HEK293T (cell line): ENCODE data around the gene ARHGEF18.
"Not testable (repeated sequence)": the region's sequence is repeated elsewhere in the genome, so short reads cannot be mapped to it uniquely, and the experiment has no call there.

ENCODE experiments used
- CTCF ChIA-PET: fragments of 350-600 bp; formaldehyde crosslinking; extraction: SDS; loops from one replicate; lab custom pipeline; 2021; ENCODE audit warnings: antibody characterized with exemption, inconsistent platforms; lab: Yijun Ruan, JAX
- POLR2A ChIA-PET: fragments of 350-600 bp; formaldehyde crosslinking; extraction: SDS; loops from one replicate; lab custom pipeline; 2020; ENCODE audit warnings: antibody characterized with exemption, inconsistent platforms; lab: Yijun Ruan, JAX
- DNase-seq: peaks from one replicate; pipeline ENCODE4 v3.0.0; 2012; ENCODE audit warnings: mixed read lengths; ENCODE audit errors: extremely low spot score
- ARNT ChIP-seq: fragments of 450-650 bp; IDR thresholded peaks from 2 replicates; pipeline ENCODE4 v1.6.1; 2017; ENCODE audit warnings: mild to moderate bottlenecking
- BHLHE40 ChIP-seq: fragments of 450-650 bp; IDR thresholded peaks from 2 replicates; pipeline ENCODE4 v1.6.1; 2016; ENCODE audit warnings: mild to moderate bottlenecking, moderate library complexity, borderline replicate concordance
- CTBP1 ChIP-seq: fragments of 450-650 bp; IDR thresholded peaks from 2 replicates; pipeline ENCODE4 v1.6.1; 2016; ENCODE audit warnings: borderline replicate concordance
- ELF4 ChIP-seq: fragments of 450-650 bp; IDR thresholded peaks from 2 replicates; pipeline ENCODE4 v1.6.1; 2017; ENCODE audit warnings: antibody characterized with exemption
- FOXA1 ChIP-seq: fragments of 450-650 bp; IDR thresholded peaks from 2 replicates; pipeline ENCODE4 v1.6.1; 2016; ENCODE audit warnings: mild to moderate bottlenecking
- FOXK2 ChIP-seq: fragments of 450-650 bp; IDR thresholded peaks from 2 replicates; pipeline ENCODE4 v1.6.1; 2016; ENCODE audit warnings: mild to moderate bottlenecking
- FOXM1 ChIP-seq: fragments of 450-650 bp; IDR thresholded peaks from 2 replicates; pipeline ENCODE4 v1.6.1; 2017; ENCODE audit warnings: mild to moderate bottlenecking, borderline replicate concordance
- HDGF ChIP-seq: fragments of 450-650 bp; IDR thresholded peaks from 2 replicates; pipeline ENCODE4 v1.6.1; 2017; ENCODE audit warnings: antibody characterized with exemption, borderline replicate concordance
- L3MBTL2 ChIP-seq: fragments of 450-650 bp; conservative IDR thresholded peaks from 2 replicates; pipeline ENCODE4 v1.6.1; 2016; ENCODE audit warnings: mild to moderate bottlenecking
- LEF1 ChIP-seq: fragments of 450-650 bp; IDR thresholded peaks from 2 replicates; pipeline ENCODE4 v1.6.1; 2017; ENCODE audit warnings: mild to moderate bottlenecking, borderline replicate concordance
- NFRKB ChIP-seq: fragments of 450-650 bp; IDR thresholded peaks from 2 replicates; pipeline ENCODE4 v1.6.1; 2016; ENCODE audit warnings: mild to moderate bottlenecking, moderate library complexity
- PKNOX1 ChIP-seq: fragments of 450-650 bp; IDR thresholded peaks from 2 replicates; pipeline ENCODE4 v1.6.1; 2016
- SP1 ChIP-seq: fragments of 450-650 bp; IDR thresholded peaks from 2 replicates; pipeline ENCODE4 v1.6.1; 2017
- SUZ12 ChIP-seq: fragments of 450-650 bp; IDR thresholded peaks from 2 replicates; pipeline ENCODE4 v1.6.1; 2016; ENCODE audit warnings: mild to moderate bottlenecking
- TARDBP ChIP-seq: fragments of 450-650 bp; IDR thresholded peaks from 2 replicates; pipeline ENCODE4 v1.6.1; 2016
- ZNF384 ChIP-seq: fragments of 450-650 bp; IDR thresholded peaks from 2 replicates; pipeline ENCODE4 v1.6.1; 2016

Gene ARHGEF18

GRCh38 chr19:7348587-7349230, at the start of gene ARHGEF18:
Gene ARHGEF18, plus strand, starts transcription at chr19:7348937. Its CDS starts 13,954 bp downstream, at chr19:7362891.
- DNase-seq, result no peak
- ChIA-PET POLR2A (interaction anchor here (1.2 kb wide), 1 partner anchor 249 kb away, joined by 5 read pairs; no protein-coding TSS in a partner anchor), CTCF (no interaction called here)
- no peak for TF ChIP-seq FOXM1
- no peak for TF ChIP-seq CTBP1
- no peak for TF ChIP-seq ZNF384
- no peak for TF ChIP-seq LEF1
- TF ChIP-seq TARDBP, result no peak
- TF ChIP-seq L3MBTL2, result no peak
- TF ChIP-seq FOXA1, result no peak
- TF ChIP-seq SUZ12, result no peak
- no peak for TF ChIP-seq PKNOX1
- no peak for TF ChIP-seq HDGF
- no peak for TF ChIP-seq SP1
- TF ChIP-seq ELF4, result no peak
- TF ChIP-seq ARNT, result no peak
- no peak for TF ChIP-seq FOXK2
- TF ChIP-seq NFRKB, result no peak

GRCh38 chr19:7301525-7301924, 47.2 kb upstream of the ARHGEF18 start:
- POLR2A ChIA-PET, result no interaction called here
- DNase-seq, result no peak
- no peak for TF ChIP-seq ZNF384
- TF ChIP-seq HDGF, result no peak
- TF ChIP-seq FOXK2, result no peak
- no peak for TF ChIP-seq SUZ12
- TF ChIP-seq ELF4, result no peak
- no peak for TF ChIP-seq TARDBP
- no peak for TF ChIP-seq FOXM1
- TF ChIP-seq SP1, result no peak
- no peak for TF ChIP-seq CTBP1
- no peak for TF ChIP-seq BHLHE40
- TF ChIP-seq L3MBTL2, result no peak
- no peak for TF ChIP-seq FOXA1
- CTCF ChIA-PET, result no interaction called here

- no peak for DNase-seq
- ChIA-PET CTCF (no interaction called here), POLR2A (no interaction called here)
- TF ChIP-seq NFRKB (no peak), ZNF384 (no peak), ELF4 (no peak), FOXK2 (no peak), FOXM1 (no peak), PKNOX1 (no peak), L3MBTL2 (no peak), ARNT (no peak), FOXA1 (no peak), SUZ12 (no peak), LEF1 (no peak), BHLHE40 (no peak), SP1 (no peak)
These were observed 45.3 kb upstream of the ARHGEF18 start for GRCh38 chr19:7303470-7303869.

GRCh38 chr19:7304200-7304599, 44.5 kb upstream of the ARHGEF18 start:
- CTCF ChIA-PET, result no interaction called here
- TF ChIP-seq ARNT, result no peak
- TF ChIP-seq L3MBTL2, result no peak
- no peak for TF ChIP-seq TARDBP
- no peak for TF ChIP-seq SP1
- TF ChIP-seq HDGF, result no peak
- TF ChIP-seq FOXA1, result no peak
- no peak for TF ChIP-seq LEF1
- no peak for TF ChIP-seq ELF4
- TF ChIP-seq FOXK2, result no peak
- no peak for TF ChIP-seq FOXM1
- no peak for TF ChIP-seq ZNF384
- TF ChIP-seq BHLHE40, result no peak
- POLR2A ChIA-PET, result no interaction called here
- no peak for DNase-seq

GRCh38 chr19:7307590-7308218, 41.0 kb upstream of the ARHGEF18 start:
- no peak for DNase-seq
- TF ChIP-seq L3MBTL2 (no peak), ELF4 (no peak), NFRKB (no peak), FOXM1 (no peak), PKNOX1 (no peak), FOXA1 (no peak), HDGF (no peak), LEF1 (no peak), ZNF384 (no peak), BHLHE40 (no peak), ARNT (no peak), SP1 (no peak), FOXK2 (no peak), SUZ12 (no peak), CTBP1 (no peak), TARDBP (no peak)
- CTCF ChIA-PET, result no interaction called here
- POLR2A ChIA-PET, result no interaction called here

GRCh38 chr19:7308327-7308726, 40.4 kb upstream of the ARHGEF18 start:
- CTCF ChIA-PET, DNase-seq, POLR2A ChIA-PET: not testable (repeated sequence)
